ENCODE measurements around the gene DNAJB2.

DNA sequence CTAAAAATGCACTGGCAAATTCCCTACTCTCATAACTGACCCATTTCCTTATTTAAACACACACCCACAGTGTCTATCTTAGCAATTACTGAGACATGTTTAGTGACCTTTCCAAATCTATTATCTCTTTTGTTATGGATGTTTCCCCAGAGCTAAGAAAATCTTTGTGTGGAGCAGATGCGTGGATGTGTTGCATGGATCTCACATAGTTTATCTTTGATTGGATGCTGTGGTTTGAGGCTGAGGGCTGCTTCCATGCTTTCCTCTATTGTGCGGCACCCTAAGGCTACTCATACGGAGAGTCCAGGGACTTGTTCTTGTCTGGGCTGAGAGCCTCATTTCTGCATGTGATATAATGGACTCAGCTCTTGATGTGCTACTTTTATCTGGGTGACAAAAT lies 44.8 kb upstream of the DNAJB2 start:
- TF ChIP-seq POLR2AphosphoS5 (IDR thresholded peaks at IDR 0.05): no peak
- TF ChIP-seq, protein P1, sequence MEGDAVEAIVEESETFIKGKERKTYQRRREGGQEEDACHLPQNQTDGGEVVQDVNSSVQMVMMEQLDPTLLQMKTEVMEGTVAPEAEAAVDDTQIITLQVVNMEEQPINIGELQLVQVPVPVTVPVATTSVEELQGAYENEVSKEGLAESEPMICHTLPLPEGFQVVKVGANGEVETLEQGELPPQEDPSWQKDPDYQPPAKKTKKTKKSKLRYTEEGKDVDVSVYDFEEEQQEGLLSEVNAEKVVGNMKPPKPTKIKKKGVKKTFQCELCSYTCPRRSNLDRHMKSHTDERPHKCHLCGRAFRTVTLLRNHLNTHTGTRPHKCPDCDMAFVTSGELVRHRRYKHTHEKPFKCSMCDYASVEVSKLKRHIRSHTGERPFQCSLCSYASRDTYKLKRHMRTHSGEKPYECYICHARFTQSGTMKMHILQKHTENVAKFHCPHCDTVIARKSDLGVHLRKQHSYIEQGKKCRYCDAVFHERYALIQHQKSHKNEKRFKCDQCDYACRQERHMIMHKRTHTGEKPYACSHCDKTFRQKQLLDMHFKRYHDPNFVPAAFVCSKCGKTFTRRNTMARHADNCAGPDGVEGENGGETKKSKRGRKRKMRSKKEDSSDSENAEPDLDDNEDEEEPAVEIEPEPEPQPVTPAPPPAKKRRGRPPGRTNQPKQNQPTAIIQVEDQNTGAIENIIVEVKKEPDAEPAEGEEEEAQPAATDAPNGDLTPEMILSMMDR (IDR thresholded peaks at IDR 0.05): no peak

All from gastroesophageal sphincter (tissue), 3 donors.